Upper lobe of left lung (tissue), 6 donors: ENCODE results near the gene PA2G4. TPM values are rescaled to one million over a fixed set of nuclear protein-coding genes. Genes with fewer than 3 reads are reported as not detected.

Experiments used
- ATAC-seq, 2 donors: fragments of 200-7000 bp; cut with Tn5 transposase; one replicate each; pipeline ENCODE4 v1.9.1; 2022; ENCODE audit warnings: mild to moderate bottlenecking in 2 of 2, moderate library complexity in 2 of 2; ENCODE audit not compliant: low FRiP score in 2 of 2
- DNase-seq, 2 donors: peaks; one replicate each; pipeline ENCODE4 v3.0.0-alpha.2; 2019 to 2020
- H3K27ac ChIP-seq, 4 donors: fragments of 200-600 bp; sonication (generic); one replicate each; pipeline ENCODE4 v1.5.1; 2016 to 2019
- H3K27me3 ChIP-seq, 4 donors: fragments of 200-600 bp; sonication (generic); one replicate each; pipeline ENCODE4 v1.5.1; 2017 to 2019
- H3K36me3 ChIP-seq, 4 donors: fragments of 200-600 bp; sonication (generic); one replicate each; pipeline ENCODE4 v1.5.1; 2016 to 2019
- H3K4me1 ChIP-seq, 4 donors: fragments of 200-600 bp; sonication (generic); one replicate each; pipeline ENCODE4 v1.5.1; 2018 to 2019
- H3K4me3 ChIP-seq, 4 donors: fragments of 200-600 bp; sonication (generic); one replicate each; pipeline ENCODE4 v1.5.1; 2017 to 2019; ENCODE audit warnings: mild to moderate bottlenecking in 2 of 4, moderate library complexity in 1 of 4
- H3K9me3 ChIP-seq, 4 donors: fragments of 200-600 bp; sonication (generic); one replicate each; pipeline ENCODE4 v1.5.1; 2018 to 2019
- CTCF ChIP-seq, 6 experiments: fragments of 450-650 bp in 4 of 6; fragments of 200-600 bp in 2 of 6; sonication (generic) in 2 of 6; IDR thresholded peaks; one replicate each; pipeline ENCODE4 v1.5.1; 2016 to 2019; ENCODE audit warnings: antibody characterized with exemption in 6 of 6
- EP300 ChIP-seq, 4 donors: sonication (generic); formaldehyde crosslinking; IDR thresholded peaks; one replicate each; pipeline ENCODE4 v1.5.1; 2017; ENCODE audit warnings: antibody characterized with exemption in 4 of 4, control low read depth in 2 of 4
- POLR2A ChIP-seq, 4 donors: fragments of 450-650 bp; IDR thresholded peaks; one replicate each; pipeline ENCODE4 v1.5.1; 2016 to 2017; ENCODE audit warnings: antibody characterized with exemption in 4 of 4, mild to moderate bottlenecking in 2 of 4
- POLR2AphosphoS5 ChIP-seq, 2 donors: sonication (generic); formaldehyde crosslinking; IDR thresholded peaks; one replicate each; pipeline ENCODE4 v1.5.1; 2017; ENCODE audit warnings: antibody characterized with exemption in 2 of 2
- WGBS, 2 donors: methylation state at CpG; one replicate each; pipeline ENCODE4 v1.1.5; 2017 to 2018; 5-methylcytosine and 5-hydroxymethylcytosine counted together
- total RNA-seq, 6 donors: library from RNA; depleted of rRNA in 4 of 6; stranded (reverse); fragments of >200 nt in 4 of 6; gene quantifications; one replicate each; pipeline versions ENCODE4 v1.1.0 to v1.2.1, GENCODE V29; 2016 to 2021
- donor health status: DM: no; HTN: no; CAD: no; lungs with moderate emphysema.
- donor health status: DM: no; HTN: yes; CAD: no; lungs with severe emphysema.

PA2G4 gene
- total RNA-seq, 6 donors from 2014 or later: 36.7 to 103 (median 70.7) TPM

- H3K36me3 ChIP-seq: peaks cover 6 to 22% (median 18%) of the 10 kb centered on the region in 4 donors
- no peak for DNase-seq
- H3K27ac ChIP-seq: peak overlapping the region; percentile 61 to 85 (median 72)
- H3K4me1 ChIP-seq: peaks cover 34 to 50% (median 41%) of the 10 kb centered on the region in 4 donors
- peak overlapping the region in 3 of 4 donors; percentile 63 to 94 (median 70) for H3K4me3 ChIP-seq
- ATAC-seq: no peak
- WGBS, 2 donors: 0 to 1% methylated on average over 8 of the region's 8 CpGs
- H3K27me3 ChIP-seq: no peaks in the 10 kb centered on the region
- no peaks in the 10 kb centered on the region for H3K9me3 ChIP-seq
- no peak for TF ChIP-seq CTCF (IDR thresholded peaks at IDR 0.05)
Measured at GRCh38 chr12:56127485-56127887, 23.1 kb downstream of the PA2G4 start.

- peak; percentile 90 to 99 for DNase-seq
- WGBS, 2 donors: 0% methylated on average over 15 to 33 of the region's 49 CpGs
- peaks cover 7 to 28% (median 23%) of the 10 kb centered on the region in 4 donors for H3K36me3 ChIP-seq
Measured at GRCh38 chr12:56127888-56128669, 23.7 kb downstream of the PA2G4 start, which contains the start of gene ESYT1. Gene ESYT1 (plus strand): TSS chr12:56128267. CDS start chr12:56128320, 53 bp downstream.

GRCh38 chr12:56128670-56129205, 24.4 kb downstream of the PA2G4 start:
- Histone ChIP-seq H3K4me3 (peak overlapping the region; percentile 63 to 94 (median 80)), H3K4me1 (peaks cover 34 to 50% (median 41%) of the 10 kb centered on the region in 4 donors), H3K9me3 (no peaks in the 10 kb centered on the region), H3K27ac (peak overlapping the region; percentile 84 to 95 (median 90)), H3K36me3 (peaks cover 12 to 34% (median 30%) of the 10 kb centered on the region in 4 donors), H3K27me3 (no peaks in the 10 kb centered on the region)
- DNase-seq (no peak), ATAC-seq (peak; percentile 0 to 41)
- TF ChIP-seq POLR2AphosphoS5 (IDR thresholded peaks at IDR 0.05): no peak
- no peak for TF ChIP-seq EP300 (IDR thresholded peaks at IDR 0.05)
- no peak for TF ChIP-seq POLR2A (IDR thresholded peaks at IDR 0.05)
- TF ChIP-seq CTCF (IDR thresholded peaks at IDR 0.05): no peak
- 0% methylated on average over 17 to 20 of the region's 20 CpGs for WGBS, 2 donors

More at GRCh38 chr12:56127888-56128669, 23.7 kb downstream of the PA2G4 start, which contains the start of gene ESYT1:
- Histone ChIP-seq H3K4me3 (peak within 1 kb of the TSS; percentile 63 to 94 (median 80)), H3K9me3 (no peaks in the 10 kb centered on the region), H3K4me1 (peaks cover 34 to 50% (median 41%) of the 10 kb centered on the region in 4 donors), H3K27me3 (no peaks in the 10 kb centered on the region), H3K27ac (peak within 1 kb of the TSS; percentile 84 to 95 (median 90))
- TF ChIP-seq POLR2A (IDR thresholded peaks at IDR 0.05): peak in 3 of 4 donors; percentile 59 to 96 (median 95)
- peak; percentile 73 to 98 for TF ChIP-seq POLR2AphosphoS5 (IDR thresholded peaks at IDR 0.05)
- TF ChIP-seq CTCF (IDR thresholded peaks at IDR 0.05): peak in 3 of 6 experiments; percentile 13 to 17 (median 17)
- no peak for TF ChIP-seq EP300 (IDR thresholded peaks at IDR 0.05)
- ATAC-seq: peak; percentile 95 to 98

GRCh38 chr12:56129206-56129941, 25.0 kb downstream of the PA2G4 start:
- WGBS, 2 donors: 1 to 2% methylated on average over 21 to 29 of the region's 29 CpGs
- peak; percentile 66 to 74 for ATAC-seq

More at GRCh38 chr12:56129206-56129941, 25.0 kb downstream of the PA2G4 start:
- TF ChIP-seq POLR2A (IDR thresholded peaks at IDR 0.05) (peak in 2 of 4 donors; percentile 42 to 62), POLR2AphosphoS5 (IDR thresholded peaks at IDR 0.05) (peak; percentile 67 to 77), EP300 (IDR thresholded peaks at IDR 0.05) (no peak), CTCF (IDR thresholded peaks at IDR 0.05) (peak in 1 of 6 experiments; percentile 9)
- peak overlapping the region; percentile 63 to 94 (median 80) for H3K4me3 ChIP-seq
- H3K27ac ChIP-seq: peak overlapping the region; percentile 84 to 95 (median 90)
- no peaks in the 10 kb centered on the region for H3K9me3 ChIP-seq
- no peaks in the 10 kb centered on the region for H3K27me3 ChIP-seq
- peak; percentile 81 to 91 for DNase-seq
- peaks cover 14 to 41% (median 35%) of the 10 kb centered on the region in 4 donors for H3K36me3 ChIP-seq
- peaks cover 34 to 50% (median 40%) of the 10 kb centered on the region in 4 donors for H3K4me1 ChIP-seq
